Erythroblast (primary cell): ENCODE measurements around the gene THSD7A.

Source experiments
- GATA1 ChIP-seq: IDR thresholded peaks from 2 replicates; pipeline ENCODE4 v1.6.1; 2011; ENCODE audit warnings: low read depth, mild to moderate bottlenecking, control low read depth, low read length, moderate library complexity
- POLR2A ChIP-seq: IDR thresholded peaks from 2 replicates; pipeline ENCODE4 v1.6.1; 2011; ENCODE audit warnings: mild to moderate bottlenecking, low read length

GRCh38 chr7:11714676-11715075 lies 117.3 kb downstream of the THSD7A start:
- TF ChIP-seq POLR2A (no peak), GATA1 (no peak)
